DMS153 (cell line): Measurements from ENCODE around the gene SORBS2.
A peak's percentile ranks its signal among the peaks of the same experiment; 100 is the strongest.

Experiments
- DNase-seq: peaks from one replicate; lab custom pipeline; 2025; lab: John Stamatoyannopoulos, UW

The SORBS2 gene

GRCh38 chr4:185637163-185637875 lies 174.7 kb downstream of the SORBS2 start:
- no peak for DNase-seq

GRCh38 chr4:185634066-185634652 lies 177.8 kb downstream of the SORBS2 start:
- no peak for DNase-seq

GRCh38 chr4:185626798-185627197 lies 185.2 kb downstream of the SORBS2 start:
- no peak for DNase-seq

DNA sequence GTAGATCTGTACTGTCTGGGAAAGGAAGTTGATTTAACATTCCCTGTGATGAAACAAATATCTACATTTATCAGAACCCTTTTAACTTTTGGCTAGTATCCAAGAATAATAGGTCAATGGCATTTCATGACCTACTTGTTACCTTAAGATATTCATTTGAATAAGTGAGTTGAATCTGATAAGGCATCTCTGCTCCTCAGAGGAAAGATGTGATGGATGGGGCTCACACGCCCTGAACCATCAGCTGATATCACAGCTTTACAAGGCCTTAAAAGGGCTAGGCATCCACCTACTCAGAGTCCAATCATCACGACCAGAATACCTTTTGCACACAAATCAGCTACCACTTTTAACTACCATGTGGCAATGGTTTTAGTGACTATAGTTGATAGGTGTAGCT lies 186.5 kb downstream of the SORBS2 start:
- no peak for DNase-seq

DNA sequence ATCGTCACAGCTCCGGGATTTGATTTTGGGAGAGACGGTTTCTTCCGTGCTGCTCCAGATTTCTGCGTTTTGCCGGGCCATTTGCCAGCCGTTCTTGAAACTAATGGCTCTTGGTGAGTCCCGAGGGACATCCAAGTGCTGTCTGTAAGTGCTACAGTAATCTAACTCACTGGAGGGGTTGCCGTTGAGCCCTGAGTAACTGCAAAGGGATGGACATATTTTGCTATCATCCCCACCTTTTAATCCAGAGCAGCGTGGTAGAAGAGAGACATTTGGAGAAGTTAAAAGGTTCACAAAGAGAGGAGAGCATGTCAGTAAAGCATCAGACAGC lies 187.8 kb downstream of the SORBS2 start:
- DNase-seq, result no peak

GRCh38 chr4:185623444-185624258 lies 188.3 kb downstream of the SORBS2 start:
- no peak for DNase-seq

DNA sequence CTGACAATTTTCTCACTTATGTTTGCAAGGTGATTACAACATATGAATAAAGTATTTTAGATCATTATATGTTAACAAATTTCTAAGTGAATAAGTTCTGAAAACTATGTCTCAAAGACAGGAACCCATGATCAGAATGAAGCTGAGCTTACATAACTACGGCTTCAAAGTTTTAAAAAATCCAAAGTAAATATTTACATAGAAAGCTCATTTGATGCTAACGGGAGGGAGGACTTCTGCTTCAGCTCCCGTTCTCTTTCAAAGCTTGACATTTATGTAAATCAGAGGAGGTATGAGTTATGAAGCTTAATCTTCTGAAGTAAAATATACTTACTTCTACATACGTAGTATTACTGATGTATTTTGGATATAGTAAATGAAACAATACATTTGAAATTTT lies 203.8 kb downstream of the SORBS2 start:
- DNase-seq, result no peak

- DNase-seq, result no peak
These were observed 209.6 kb downstream of the SORBS2 start for GRCh38 chr4:185602397-185602796.

DNA sequence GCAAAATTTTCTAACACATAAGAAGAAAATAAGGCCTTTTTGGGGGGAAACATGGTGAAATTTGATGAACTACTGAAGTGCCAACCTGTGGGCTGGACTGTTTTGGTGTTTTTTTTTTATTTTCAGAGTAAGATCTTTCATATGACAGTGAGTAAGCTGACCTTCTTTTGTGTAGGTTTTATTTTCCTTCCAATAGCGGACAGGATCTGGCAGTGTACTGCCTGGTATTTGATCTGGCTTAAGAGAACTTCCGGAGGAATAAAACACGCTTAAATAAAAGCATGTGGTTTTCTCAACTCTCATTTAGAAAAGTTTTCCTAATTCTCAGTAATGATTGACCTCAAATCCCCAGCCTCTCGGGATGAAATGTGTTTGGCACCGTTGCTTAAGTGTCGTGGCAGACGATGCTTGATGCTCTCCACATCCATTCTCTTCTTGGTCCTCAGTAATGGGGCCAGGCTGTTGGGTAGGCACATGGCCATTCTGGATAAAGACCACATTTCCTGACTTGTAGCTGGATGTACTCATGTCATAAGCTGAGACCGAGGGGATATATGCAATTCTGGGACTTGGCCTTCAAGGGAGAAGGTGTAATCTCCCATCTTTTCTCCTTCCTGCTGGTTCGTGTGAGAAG lies 211.1 kb downstream of the SORBS2 start:
- DNase-seq, result no peak

- DNase-seq, result no peak
These were observed 212.3 kb downstream of the SORBS2 start for GRCh38 chr4:185599553-185600243.

DNA sequence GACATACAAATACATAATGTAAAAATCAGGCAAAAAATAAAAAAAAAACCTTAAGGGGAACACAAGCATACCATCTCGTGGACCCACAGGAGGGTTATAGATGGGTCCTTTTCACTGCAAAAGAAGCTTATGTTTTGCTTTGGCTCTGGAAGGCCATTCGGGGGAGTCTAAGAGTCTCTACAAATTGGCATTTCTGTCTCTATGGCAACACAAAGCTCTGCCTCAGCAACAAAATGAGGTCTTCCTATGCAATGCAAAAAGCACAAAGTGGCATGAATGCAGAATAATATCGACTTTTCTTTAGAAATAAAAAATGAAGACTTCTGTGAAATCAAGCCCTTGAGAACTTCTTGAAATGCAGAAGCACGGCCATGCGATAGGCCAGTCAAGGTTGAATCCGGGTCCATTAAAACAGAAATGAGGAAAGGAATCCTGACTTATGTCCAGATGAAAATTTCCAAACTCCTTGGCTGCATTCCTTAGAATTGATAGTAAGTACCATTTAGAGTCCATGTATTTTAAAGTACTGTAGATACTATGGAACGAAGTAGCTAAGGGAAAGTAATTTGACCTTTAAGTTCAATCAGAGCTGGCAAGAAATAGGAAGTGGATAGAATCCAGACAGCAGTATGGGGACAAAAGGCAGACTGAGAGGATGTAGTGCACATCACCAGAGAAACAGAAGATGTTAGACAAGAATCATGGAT lies 213.0 kb downstream of the SORBS2 start:
- no peak for DNase-seq

- peak; percentile 61 for DNase-seq
These were observed 214.3 kb downstream of the SORBS2 start for GRCh38 chr4:185597532-185598188.

GRCh38 chr4:185592845-185593488 lies 219.0 kb downstream of the SORBS2 start:
- DNase-seq, result no peak

DNA sequence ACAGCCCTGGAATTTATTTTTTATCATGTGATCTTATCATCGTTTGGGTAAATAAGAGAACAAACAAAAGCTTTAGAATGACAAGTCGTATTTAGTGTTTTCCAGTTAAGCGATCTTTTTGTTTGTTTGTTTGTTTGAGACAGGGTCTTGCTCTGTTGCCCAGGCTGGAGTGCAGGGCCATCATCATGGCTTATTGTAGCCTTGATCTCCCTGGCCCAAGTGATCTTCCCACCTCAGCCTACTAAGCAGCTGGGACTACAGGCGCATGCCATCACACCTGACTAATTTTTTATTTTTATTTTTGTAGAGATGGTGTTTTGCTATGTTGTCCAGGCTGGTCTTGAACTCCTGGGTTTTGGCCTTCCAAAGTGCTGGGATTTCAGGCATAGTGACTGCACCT lies 219.6 kb downstream of the SORBS2 start:
- DNase-seq, result no peak

DNA sequence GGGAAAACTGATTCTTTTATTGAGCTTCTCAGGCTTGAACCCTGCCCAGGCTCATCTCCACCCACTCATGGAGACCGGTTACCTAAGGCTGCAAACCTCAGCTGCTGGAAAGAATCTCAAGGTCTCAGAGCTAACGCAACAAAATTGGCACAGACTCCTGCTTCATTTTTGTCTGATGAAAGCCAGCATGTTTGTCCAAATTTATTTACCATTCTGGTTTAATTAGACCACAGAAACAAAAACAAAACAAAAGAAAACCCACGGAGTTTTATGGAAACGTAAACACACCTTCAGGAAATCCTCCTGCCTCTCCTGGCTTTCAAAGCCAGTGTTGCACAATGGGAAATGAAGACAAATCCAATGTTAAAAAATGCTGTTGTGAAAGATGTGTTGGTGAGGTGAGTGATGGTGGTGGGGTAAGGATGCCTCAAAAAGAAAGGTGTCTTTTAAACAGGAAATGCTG lies 220.3 kb downstream of the SORBS2 start:
- peak; percentile 4 for DNase-seq

GRCh38 chr4:185590982-185591381 lies 221.0 kb downstream of the SORBS2 start:
- no peak for DNase-seq

DNA sequence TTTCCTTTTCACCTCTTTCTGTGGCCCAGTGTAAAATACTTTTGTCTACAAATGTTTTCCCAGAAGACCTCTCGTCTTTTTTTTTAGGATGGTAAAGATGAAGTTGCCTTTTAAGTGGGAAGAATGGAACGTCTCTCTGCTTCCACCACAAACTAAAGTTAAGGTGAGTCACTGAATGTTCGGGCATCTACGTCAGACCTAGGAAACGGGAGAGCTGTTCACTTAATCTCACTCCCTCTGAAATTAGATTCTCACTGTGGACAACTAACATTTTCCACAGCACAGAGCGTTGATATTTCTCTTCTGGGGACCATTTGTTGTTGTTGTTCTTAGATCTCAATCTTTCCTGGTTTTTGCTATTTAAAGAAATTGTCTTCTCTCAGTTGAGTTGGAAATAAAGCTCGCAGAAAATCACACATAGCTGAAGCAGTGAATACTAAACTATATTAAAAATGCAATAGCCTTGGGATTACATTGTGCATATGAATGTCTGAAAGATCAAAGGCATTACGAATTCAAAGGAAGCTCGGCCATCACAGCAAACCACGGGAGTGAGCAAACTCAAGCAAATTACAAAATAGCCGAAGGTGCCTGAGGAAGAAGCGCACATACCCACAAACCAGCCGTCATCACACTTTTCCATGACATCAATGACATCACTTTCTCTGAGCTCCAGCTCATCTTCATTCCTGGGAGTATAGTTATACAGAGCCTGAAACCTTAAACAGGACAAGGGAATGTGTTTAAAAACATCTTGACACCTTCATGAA lies 222.7 kb downstream of the SORBS2 start:
- no peak for DNase-seq

- peak; percentile 23 for DNase-seq
These were observed 224.4 kb downstream of the SORBS2 start for GRCh38 chr4:185587427-185588161.

DNA sequence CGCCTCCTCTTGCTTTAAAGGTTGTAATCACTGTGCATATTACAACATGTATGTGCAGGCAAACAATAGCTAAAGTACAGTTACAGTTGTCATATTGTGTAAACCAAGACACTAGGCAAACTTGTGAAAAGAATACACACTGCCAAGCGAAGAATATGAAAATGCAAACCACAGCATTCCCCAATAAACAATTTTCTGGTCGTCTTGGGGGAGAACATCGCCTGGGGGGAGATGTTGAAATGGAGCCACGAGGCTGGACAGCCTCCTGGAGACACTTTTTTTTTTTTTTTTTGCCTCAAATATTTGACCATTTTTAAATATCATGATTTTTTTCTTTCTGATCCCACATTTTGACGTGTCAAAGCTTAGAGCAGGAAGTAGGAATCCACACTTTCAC lies 225.0 kb downstream of the SORBS2 start:
- no peak for DNase-seq
